ENCODE measurements around the gene SCN2A.
A peak's percentile ranks its signal among the peaks of the same experiment; 100 is the strongest.

The SCN2A gene

DNA sequence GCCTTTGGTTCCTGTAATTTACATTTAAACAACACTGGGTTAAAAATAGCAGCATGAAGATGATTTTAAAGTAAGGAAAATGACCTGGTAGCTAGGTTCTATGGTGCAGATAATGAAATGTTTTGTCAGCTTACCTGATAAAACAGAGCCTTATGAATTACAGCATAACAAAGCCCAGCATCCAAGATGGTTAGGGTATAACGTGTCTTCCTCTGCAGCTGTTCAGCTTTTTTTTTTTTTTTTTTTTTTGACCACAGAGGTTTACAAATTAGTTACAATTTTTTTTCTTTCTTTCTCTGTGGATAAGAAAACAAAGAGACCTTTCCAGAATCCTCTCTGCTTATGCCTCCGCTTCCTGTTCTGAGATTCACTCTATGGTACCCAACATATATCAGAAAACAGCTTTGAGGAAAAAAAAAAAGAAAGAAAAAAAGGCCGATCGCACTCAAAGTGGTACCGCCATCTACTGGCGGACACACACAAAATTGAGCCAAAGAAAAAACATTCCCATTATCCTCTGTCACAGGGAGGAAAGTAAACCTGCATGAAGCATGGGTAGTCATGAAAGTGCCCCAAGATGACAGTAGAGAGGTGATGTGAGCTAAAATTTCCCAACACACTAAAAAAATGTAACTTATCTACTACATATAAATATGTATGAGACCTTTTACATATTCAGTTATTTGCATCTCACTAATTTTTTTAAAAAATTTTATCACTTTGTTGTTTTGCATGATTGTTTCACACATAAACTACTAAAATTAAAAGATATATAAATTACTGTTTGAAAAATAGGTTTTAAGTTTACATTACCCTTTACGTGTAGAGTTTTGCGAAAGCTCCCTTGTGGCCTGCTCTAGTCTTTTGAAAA is 35.3 kb upstream of the SCN2A start, which contains the start of gene SCN3A:
TSS of gene SCN3A (minus strand) at position 362 of the 871 bp plus-strand sequence. CDS start 27,656 bp downstream, outside the sequence.
- Histone ChIP-seq H3K36me3 (ENCODE audit: insufficient read depth, low read length) (no peaks in the 10 kb centered on the region), H3K9me3 (ENCODE audit: low read depth, low read length) (no peaks in the 10 kb centered on the region), H3K9ac (ENCODE audit: insufficient read length) (no peak within 1 kb of the TSS), H3K27ac (no peak within 1 kb of the TSS), H3K4me3 (no peak within 1 kb of the TSS)
- TF ChIP-seq FOXP2 (optimal IDR thresholded peaks at IDR 0.05; ENCODE audit: control extremely low read depth, extremely low read length, insufficient read depth) (no peak), POLR2AphosphoS5 (IDR thresholded peaks at IDR 0.05; ENCODE audit: borderline replicate concordance, low read depth, low read length) (no peak), EZH2 (IDR thresholded peaks at IDR 0.05) (no peak)
- DNase-seq (ENCODE audit: low read depth, low spot score) = peak; percentile 8

DNA sequence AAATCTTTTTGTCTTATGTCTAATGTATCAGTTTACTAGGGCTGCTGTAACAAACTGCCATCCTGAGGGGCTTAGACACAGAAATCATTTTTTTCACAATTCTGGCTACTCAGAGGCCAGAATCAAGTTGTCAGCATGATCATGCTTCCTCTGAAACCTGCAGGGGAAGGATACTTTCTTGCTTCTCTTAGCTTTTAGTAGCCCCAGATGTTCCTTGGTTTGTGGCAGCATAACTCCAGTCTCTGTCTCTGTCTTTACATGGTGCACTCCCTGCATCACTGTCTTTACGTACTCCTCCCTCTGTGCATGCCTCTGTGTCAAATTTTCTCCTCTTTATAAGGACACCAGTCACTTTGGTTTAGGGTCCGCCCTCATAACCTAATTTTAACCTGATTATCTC is 33.3 kb upstream of the SCN2A start:
- Histone ChIP-seq H3K36me3 (ENCODE audit: insufficient read depth, low read length) (no peaks in the 10 kb centered on the region), H3K9ac (ENCODE audit: insufficient read length) (no peak overlapping the region), H3K4me3 (no peak overlapping the region), H3K9me3 (ENCODE audit: low read depth, low read length) (no peaks in the 10 kb centered on the region), H3K27ac (no peak overlapping the region)
- no peak for DNase-seq (ENCODE audit: low read depth, low spot score)
- TF ChIP-seq FOXP2 (optimal IDR thresholded peaks at IDR 0.05; ENCODE audit: control extremely low read depth, extremely low read length, insufficient read depth) = no peak

DNA sequence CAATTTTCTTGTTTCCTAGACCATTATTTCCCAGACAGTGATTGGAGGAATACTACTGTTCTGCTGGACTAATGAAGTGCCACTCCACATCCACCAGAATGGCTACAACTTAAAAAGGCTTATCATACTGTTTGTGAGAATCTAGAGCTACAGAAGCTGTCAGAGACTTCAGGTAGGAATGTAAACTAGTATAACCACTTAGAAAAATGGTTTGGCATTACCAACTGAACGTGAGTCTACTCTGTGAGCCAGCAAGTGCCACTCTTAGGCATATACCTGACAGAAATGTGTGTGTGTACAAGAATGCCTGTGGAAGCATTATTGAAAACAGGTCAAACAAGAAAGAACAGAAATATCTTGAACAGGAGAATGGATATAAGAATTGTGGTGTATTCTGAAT is 31.1 kb upstream of the SCN2A start:
- Histone ChIP-seq H3K27ac (no peak overlapping the region), H3K36me3 (ENCODE audit: insufficient read depth, low read length) (no peaks in the 10 kb centered on the region), H3K4me3 (no peak overlapping the region), H3K9ac (ENCODE audit: insufficient read length) (no peak overlapping the region), H3K9me3 (ENCODE audit: low read depth, low read length) (no peaks in the 10 kb centered on the region)
- no peak for TF ChIP-seq POLR2AphosphoS5 (IDR thresholded peaks at IDR 0.05; ENCODE audit: borderline replicate concordance, low read depth, low read length)
- TF ChIP-seq FOXP2 (optimal IDR thresholded peaks at IDR 0.05; ENCODE audit: control extremely low read depth, extremely low read length, insufficient read depth) = no peak
- no peak for TF ChIP-seq EZH2 (IDR thresholded peaks at IDR 0.05)
- DNase-seq (ENCODE audit: low read depth, low spot score) = no peak

DNA sequence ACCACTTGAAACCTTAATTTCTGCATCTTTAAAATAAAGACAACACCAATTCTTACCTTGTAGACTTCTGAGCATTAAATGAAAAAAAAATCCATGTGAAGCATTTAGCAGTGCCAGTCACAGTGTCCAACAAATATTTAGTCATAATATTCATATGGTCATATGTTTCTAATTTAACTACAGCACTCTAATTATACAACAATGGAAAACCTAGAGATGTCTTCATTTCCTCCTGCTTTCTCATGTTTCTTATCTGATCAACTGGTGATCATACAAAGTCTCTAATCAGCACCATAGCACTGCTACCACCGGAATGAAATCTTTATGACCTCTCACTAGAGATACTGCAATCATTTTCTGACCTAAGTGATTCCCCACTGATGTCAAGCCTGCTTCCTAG is 25.1 kb upstream of the SCN2A start:
- Histone ChIP-seq H3K27ac (no peak overlapping the region), H3K9me3 (ENCODE audit: low read depth, low read length) (no peaks in the 10 kb centered on the region), H3K4me3 (no peak overlapping the region), H3K9ac (ENCODE audit: insufficient read length) (no peak overlapping the region), H3K36me3 (ENCODE audit: insufficient read depth, low read length) (no peaks in the 10 kb centered on the region)
- DNase-seq (ENCODE audit: low read depth, low spot score) = no peak
- no peak for TF ChIP-seq EZH2 (IDR thresholded peaks at IDR 0.05)
- no peak for TF ChIP-seq FOXP2 (optimal IDR thresholded peaks at IDR 0.05; ENCODE audit: control extremely low read depth, extremely low read length, insufficient read depth)
- no peak for TF ChIP-seq POLR2AphosphoS5 (IDR thresholded peaks at IDR 0.05; ENCODE audit: borderline replicate concordance, low read depth, low read length)

DNA sequence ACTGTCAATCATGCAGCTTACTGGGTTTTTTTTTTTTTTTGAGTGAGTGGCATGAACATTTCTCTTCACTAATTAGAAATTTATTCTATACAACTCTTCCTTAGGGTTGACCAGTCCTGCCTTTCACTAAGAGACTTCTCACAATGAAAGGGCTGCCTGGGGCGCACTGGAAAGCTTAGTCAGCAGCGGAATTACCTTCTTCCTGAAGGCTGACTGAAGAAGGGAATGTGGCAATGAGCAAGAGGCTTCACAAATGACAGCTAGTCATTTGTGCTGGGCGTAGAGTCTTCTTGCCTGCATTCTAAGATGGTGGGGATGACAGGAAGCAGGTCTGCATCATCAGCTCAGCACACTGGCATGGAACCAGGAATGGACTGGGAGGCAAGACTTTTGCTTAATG is 19.7 kb upstream of the SCN2A start:
- no peak for DNase-seq (ENCODE audit: low read depth, low spot score)
- H3K9ac ChIP-seq (ENCODE audit: insufficient read length) = no peak overlapping the region
- TF ChIP-seq POLR2AphosphoS5 (IDR thresholded peaks at IDR 0.05; ENCODE audit: borderline replicate concordance, low read depth, low read length) (no peak), FOXP2 (optimal IDR thresholded peaks at IDR 0.05; ENCODE audit: control extremely low read depth, extremely low read length, insufficient read depth) (no peak), EZH2 (IDR thresholded peaks at IDR 0.05) (no peak)
- no peaks in the 10 kb centered on the region for H3K36me3 ChIP-seq (ENCODE audit: insufficient read depth, low read length)
- H3K4me3 ChIP-seq = no peak overlapping the region
- no peaks in the 10 kb centered on the region for H3K9me3 ChIP-seq (ENCODE audit: low read depth, low read length)
- no peak overlapping the region for H3K27ac ChIP-seq

DNA sequence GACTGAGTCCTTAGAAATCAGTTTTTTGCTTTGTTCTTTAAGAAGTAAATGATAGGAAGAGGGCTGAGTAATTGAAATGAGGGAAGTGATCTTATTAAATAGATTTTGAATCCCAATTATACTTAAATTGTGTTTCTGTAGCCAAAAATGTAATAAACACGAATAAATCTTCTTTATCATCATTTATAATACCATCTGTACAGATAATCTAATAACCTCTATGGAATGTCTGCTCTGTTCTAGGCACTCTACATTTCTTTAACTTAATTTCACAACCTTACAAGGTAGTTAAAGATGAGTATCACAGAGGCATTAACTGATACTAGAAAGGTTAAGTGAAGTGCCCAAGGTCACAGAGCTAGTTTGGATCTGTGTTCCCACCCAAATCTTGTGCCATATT is 14.3 kb upstream of the SCN2A start:
- H3K27ac ChIP-seq = no peak overlapping the region
- TF ChIP-seq FOXP2 (optimal IDR thresholded peaks at IDR 0.05; ENCODE audit: control extremely low read depth, extremely low read length, insufficient read depth) (no peak), POLR2AphosphoS5 (IDR thresholded peaks at IDR 0.05; ENCODE audit: borderline replicate concordance, low read depth, low read length) (no peak), EZH2 (IDR thresholded peaks at IDR 0.05) (no peak)
- no peaks in the 10 kb centered on the region for H3K9me3 ChIP-seq (ENCODE audit: low read depth, low read length)
- DNase-seq (ENCODE audit: low read depth, low spot score) = no peak
- H3K9ac ChIP-seq (ENCODE audit: insufficient read length) = no peak overlapping the region
- no peaks in the 10 kb centered on the region for H3K36me3 ChIP-seq (ENCODE audit: insufficient read depth, low read length)
- H3K4me3 ChIP-seq = no peak overlapping the region

DNA sequence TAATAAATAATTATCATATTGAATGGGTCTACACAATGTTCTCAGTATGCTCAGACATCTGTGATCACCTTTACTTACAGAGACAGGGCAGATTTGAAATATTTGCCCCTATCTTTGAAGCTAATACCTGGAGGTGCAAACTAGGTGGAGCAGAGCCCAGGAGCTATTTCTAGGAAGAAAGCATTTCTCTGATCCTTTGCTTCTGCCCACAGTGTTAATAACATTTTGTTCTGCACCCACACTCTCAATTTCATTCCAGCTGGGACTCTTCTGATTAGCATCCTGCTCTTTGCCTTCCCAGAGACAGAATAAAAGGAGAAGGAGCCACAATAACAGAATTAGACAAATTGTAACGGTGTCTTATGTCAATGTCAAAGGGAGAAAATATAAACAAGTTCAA is 11.6 kb upstream of the SCN2A start:
- no peaks in the 10 kb centered on the region for H3K9me3 ChIP-seq (ENCODE audit: low read depth, low read length)
- H3K36me3 ChIP-seq (ENCODE audit: insufficient read depth, low read length) = no peaks in the 10 kb centered on the region
- H3K4me3 ChIP-seq = no peak overlapping the region
- H3K27ac ChIP-seq = no peak overlapping the region
- DNase-seq (ENCODE audit: low read depth, low spot score) = no peak
- TF ChIP-seq EZH2 (IDR thresholded peaks at IDR 0.05) = no peak
- TF ChIP-seq FOXP2 (optimal IDR thresholded peaks at IDR 0.05; ENCODE audit: control extremely low read depth, extremely low read length, insufficient read depth) = no peak
- no peak for TF ChIP-seq POLR2AphosphoS5 (IDR thresholded peaks at IDR 0.05; ENCODE audit: borderline replicate concordance, low read depth, low read length)
- H3K9ac ChIP-seq (ENCODE audit: insufficient read length) = no peak overlapping the region

DNA sequence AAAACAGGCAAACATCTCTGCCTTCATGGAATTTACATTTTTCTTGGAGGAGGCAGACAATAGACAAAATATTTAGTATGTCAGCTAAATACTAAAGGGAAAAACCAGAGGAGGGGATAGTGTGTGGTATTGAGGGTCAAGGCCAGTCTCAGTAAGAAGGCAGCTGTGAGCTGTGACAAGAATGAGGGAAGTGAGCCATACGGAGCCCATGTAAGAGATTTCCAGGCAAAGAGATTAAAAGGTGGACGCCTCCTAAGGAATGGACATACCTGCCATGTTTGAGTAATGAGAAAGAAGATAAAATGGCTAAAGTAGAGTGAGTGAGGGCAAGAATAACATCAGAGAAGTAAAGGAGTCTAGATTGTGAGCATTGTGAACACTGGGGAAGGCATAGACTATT is 2.2 kb upstream of the SCN2A start:
- TF ChIP-seq FOXP2 (optimal IDR thresholded peaks at IDR 0.05; ENCODE audit: control extremely low read depth, extremely low read length, insufficient read depth) (no peak), POLR2AphosphoS5 (IDR thresholded peaks at IDR 0.05; ENCODE audit: borderline replicate concordance, low read depth, low read length) (no peak), EZH2 (IDR thresholded peaks at IDR 0.05) (no peak)
- no peaks in the 10 kb centered on the region for H3K36me3 ChIP-seq (ENCODE audit: insufficient read depth, low read length)
- DNase-seq (ENCODE audit: low read depth, low spot score) = no peak
- no peak overlapping the region for H3K27ac ChIP-seq
- no peak overlapping the region for H3K4me3 ChIP-seq
- no peak overlapping the region for H3K9ac ChIP-seq (ENCODE audit: insufficient read length)
- no peaks in the 10 kb centered on the region for H3K9me3 ChIP-seq (ENCODE audit: low read depth, low read length)

DNA sequence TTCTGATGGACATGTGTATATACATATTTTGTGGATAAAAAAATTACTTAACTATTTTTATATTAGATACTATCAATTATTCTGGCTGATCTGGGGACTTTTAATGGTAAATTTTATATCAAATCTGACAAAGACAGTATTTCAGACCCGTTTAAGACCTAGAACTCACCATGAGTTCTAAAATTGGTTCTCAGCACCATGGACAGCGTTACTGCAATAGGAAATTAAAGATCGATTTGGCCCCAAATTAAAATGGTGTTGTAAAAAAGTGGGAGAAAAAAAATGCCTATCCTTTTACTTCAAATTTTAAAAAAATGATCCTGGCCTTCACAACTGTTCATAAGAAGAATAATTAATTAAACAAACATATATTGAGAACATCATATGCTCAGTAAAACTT is 919 bp upstream of the SCN2A start:
- no peak for TF ChIP-seq FOXP2 (optimal IDR thresholded peaks at IDR 0.05; ENCODE audit: control extremely low read depth, extremely low read length, insufficient read depth)
- TF ChIP-seq EZH2 (IDR thresholded peaks at IDR 0.05) = no peak
- TF ChIP-seq POLR2AphosphoS5 (IDR thresholded peaks at IDR 0.05; ENCODE audit: borderline replicate concordance, low read depth, low read length) = no peak
- Histone ChIP-seq H3K36me3 (ENCODE audit: insufficient read depth, low read length) (no peaks in the 10 kb centered on the region), H3K9ac (ENCODE audit: insufficient read length) (no peak overlapping the region), H3K9me3 (ENCODE audit: low read depth, low read length) (no peaks in the 10 kb centered on the region), H3K4me3 (no peak overlapping the region), H3K27ac (no peak overlapping the region)
- no peak for DNase-seq (ENCODE audit: low read depth, low spot score)

Measured in SK-N-MC (cell line).